IPS DF 19.7 (cell line): ENCODE data around the gene SLC1A7.

Source experiments
- DNase-seq: peaks from one replicate; pipeline ENCODE4 v3.0.0-alpha.2; 2013; ENCODE audit warnings: low read depth, low spot score

Gene SLC1A7

GRCh38 chr1:53160924-53161378 is 18.5 kb upstream of the SLC1A7 start:
- DNase-seq = no peak

- no peak for DNase-seq
Measured at GRCh38 chr1:53158900-53159299, 16.5 kb upstream of the SLC1A7 start.

- DNase-seq = no peak
Measured at GRCh38 chr1:53156783-53157182, 14.3 kb upstream of the SLC1A7 start.

- no peak for DNase-seq
Measured at GRCh38 chr1:53155945-53156344, 13.5 kb upstream of the SLC1A7 start.

- no peak for DNase-seq
Measured at GRCh38 chr1:53155534-53155933, 13.1 kb upstream of the SLC1A7 start.

DNA sequence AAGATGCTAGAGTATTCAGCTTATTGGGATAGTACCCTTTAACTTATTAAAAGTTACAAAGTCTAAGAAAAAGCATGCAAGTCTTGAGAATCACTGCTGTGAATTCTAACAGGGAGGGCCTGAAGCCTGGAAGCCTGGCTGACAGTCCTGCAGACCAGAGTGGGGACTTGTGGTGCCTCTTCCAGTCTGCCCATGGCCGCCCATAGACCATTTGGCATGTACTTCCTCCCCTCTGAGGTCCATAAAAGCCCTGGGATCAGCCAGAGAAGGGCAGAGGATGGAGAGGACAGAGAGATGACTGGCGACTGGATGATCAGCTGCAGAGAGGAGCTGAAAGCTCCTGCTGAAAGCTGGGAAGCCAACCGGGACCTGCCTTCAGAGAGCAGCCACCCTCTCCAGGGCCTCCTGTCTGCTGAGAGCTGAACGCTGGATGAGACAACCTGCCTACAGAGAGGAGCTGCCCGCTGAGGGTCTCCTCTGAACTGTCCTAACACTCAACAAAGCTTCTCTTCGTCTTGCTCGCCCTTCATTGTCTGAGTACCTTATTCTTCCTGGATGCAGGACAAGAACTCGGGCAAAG is 12.5 kb upstream of the SLC1A7 start:
- DNase-seq = no peak

GRCh38 chr1:53153752-53154151 is 11.3 kb upstream of the SLC1A7 start:
- DNase-seq = no peak

GRCh38 chr1:53148123-53148522 is 5.7 kb upstream of the SLC1A7 start:
- no peak for DNase-seq

GRCh38 chr1:53147174-53147573 is 4.7 kb upstream of the SLC1A7 start:
- no peak for DNase-seq

DNA sequence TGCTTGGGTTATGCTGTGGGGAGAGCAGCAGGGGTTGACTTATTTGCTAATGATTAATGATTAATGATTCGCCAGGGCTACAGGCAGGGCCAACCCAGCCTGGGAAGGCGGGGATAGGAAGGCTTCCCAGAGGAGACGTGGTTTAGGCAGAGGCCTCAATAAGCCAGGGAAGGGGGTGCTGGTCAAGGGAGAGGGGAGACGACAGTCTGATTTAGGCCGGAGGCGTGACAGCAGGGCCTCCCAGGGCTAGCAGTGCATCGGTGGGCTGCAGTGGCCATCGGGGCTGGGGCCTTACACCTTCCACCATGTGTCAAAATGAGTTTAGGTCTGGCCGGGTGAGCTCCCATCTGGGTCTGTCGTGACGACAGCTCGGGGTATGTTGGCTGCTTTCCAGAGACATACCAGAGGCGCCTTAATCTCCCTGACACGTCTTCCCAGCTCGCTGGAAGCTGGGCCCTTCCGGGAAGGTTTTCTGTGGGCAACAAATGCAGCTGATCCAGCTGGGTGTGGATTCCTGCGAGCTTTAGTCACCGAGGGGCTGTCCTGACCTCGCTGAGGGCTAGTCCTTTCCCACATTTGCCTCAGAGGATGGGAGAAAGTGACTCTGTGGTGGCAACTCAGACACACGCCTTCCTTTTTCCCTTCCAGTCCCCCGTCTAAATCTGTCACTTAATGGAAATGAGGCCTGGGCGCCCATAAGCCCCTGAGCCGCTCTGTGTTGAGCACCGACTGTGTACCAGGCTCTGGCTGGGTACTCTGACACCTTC is 3.7 kb upstream of the SLC1A7 start:
- no peak for DNase-seq

DNA sequence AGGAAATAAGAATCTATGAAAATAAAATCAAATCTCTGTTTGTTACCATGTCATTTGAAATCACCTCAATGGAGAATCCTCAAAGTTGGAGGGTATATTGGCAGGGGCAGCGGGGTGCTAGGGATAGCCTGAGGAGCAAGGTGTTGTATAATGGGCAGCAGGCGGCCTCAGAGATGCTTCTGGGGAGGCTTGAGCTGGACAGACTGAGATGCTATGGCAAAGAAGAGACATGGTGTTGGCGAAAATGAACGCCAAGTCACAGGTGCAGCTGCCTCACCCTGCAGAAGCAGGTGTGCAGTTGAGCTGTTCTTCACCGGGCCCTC is 3.1 kb upstream of the SLC1A7 start:
- no peak for DNase-seq

- DNase-seq = no peak
Measured at GRCh38 chr1:53145051-53145600, 2.7 kb upstream of the SLC1A7 start.

GRCh38 chr1:53144201-53144600 is 1.8 kb upstream of the SLC1A7 start:
- no peak for DNase-seq

- no peak for DNase-seq
Measured at GRCh38 chr1:53143527-53143926, 1.1 kb upstream of the SLC1A7 start.

DNA sequence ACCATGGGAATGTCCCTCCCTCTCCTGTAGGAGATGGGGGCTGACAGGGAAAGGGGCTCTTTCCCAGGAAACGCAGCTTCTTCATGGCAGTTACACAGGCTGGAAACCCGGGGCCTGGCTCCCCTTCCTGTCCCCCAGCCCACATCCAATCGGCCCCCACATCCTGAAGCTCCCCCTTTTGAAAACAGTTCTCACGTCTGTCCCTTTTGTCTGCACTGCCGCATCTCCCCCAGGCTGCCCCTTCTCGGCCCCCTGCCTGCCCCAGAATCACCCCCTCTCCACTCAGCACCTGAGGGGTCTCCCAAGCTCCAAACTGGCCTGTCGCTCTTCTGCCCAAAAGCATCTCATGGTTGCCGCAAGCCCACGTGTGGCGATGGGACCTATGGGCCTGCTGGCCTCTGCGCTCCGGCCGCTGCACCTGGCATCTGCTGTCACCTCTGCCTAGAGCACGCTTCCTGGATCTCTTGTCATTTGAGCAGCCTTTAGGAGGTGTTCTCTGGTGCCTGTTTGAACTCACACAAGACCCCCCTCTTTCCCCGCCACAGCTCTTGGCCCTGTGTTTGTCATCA is 867 bp downstream of the SLC1A7 start:
- no peak for DNase-seq

GRCh38 chr1:53140451-53140850 is 2.0 kb downstream of the SLC1A7 start:
- DNase-seq = no peak

GRCh38 chr1:53139951-53140361 is 2.5 kb downstream of the SLC1A7 start:
- DNase-seq = no peak

- no peak for DNase-seq
Measured at GRCh38 chr1:53138991-53139884, 3.2 kb downstream of the SLC1A7 start.

GRCh38 chr1:53137729-53138128 is 4.7 kb downstream of the SLC1A7 start:
- no peak for DNase-seq

DNA sequence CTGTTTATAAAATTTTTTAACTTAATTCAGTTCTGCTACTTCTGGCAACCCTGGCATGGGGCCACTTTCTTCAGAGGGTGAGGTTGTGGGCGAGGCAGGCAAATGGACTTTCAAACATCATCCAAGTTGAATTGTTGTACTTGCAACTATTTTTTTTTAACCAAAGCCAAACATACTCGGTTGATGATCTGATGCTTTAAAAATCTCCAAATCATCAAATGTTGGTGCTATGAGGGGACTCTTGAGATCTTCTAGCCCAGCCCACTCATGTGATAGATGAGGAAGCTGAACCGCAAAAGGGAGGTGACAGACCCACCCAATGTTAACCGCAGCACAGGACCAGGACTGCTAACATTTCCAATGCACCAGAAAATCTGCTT is 6.7 kb downstream of the SLC1A7 start:
- DNase-seq = no peak

DNA sequence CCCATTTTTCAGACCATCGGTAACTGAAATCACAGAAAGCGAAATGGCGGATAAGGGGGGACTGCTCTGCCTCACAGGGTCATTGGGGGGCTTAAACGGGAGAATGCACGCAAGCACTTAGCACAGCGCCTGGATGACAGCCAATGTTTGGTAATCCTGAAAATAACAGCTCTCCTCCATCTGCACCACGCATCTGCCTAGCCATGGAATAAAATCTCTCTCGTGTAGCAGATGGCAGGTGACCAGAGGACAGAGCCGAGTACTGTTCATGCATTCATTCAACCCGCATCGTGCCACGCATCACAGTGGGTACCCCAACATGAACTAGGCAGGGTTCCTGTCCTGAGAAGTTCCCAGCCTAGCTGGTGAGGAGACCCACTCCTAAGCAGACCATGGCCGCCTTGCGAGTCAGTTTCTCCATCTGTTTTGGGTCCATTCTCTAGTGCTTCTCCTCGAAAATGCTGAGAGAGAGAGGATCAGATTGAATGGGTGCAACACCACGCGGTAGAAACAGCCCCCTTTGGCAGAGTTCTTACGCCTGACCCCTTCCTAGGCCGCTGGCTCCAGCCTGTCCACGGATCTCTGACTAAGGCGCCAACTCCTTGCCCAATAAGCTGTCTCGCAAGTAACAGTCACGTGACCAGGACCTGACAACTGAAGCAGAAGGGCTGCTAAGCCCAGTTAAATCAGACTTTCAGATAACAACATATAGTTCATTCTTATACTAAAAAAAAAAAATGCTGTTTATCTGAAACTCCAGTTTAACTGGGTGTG is 7.3 kb downstream of the SLC1A7 start:
- no peak for DNase-seq
